ENCODE results near the gene EXOSC1.
"Not testable (repeated sequence)": the region's sequence is repeated elsewhere in the genome, so short reads cannot be mapped to it uniquely, and the experiment has no call there.

EXOSC1 gene

DNA sequence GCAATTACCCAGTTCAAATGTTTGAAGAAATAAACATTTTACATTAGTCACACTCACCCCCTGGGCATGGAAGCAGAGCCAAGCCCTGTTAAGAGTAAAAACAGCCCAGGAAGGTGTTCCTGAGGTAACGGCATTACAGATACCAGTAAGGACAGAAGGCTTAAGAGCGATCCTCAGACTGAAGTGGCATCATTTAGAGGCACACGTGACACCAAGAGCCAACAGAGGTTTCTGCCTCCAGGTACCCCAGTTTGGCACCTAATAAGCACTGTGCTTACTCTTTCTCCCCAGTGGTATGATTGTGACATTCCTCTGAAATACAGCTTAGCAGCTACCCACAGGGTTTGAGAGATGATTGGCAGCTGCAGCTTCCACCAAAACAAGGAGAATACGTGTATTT lies 35.3 kb upstream of the EXOSC1 start:
- H4K20me1 ChIP-seq (ENCODE audit: insufficient read depth) = peaks cover 4% of the 10 kb centered on the region; the same call in 1 of the 2 replicates
- H3K9ac ChIP-seq = no peak overlapping the region
- H3K4me3 ChIP-seq (IDR thresholded peaks at IDR 0.05; ENCODE audit: insufficient read depth, low read depth, low read length) = no peak overlapping the region
- peaks cover under 1% of the 10 kb centered on the region for H3K4me1 ChIP-seq (ENCODE audit: low read depth, poor library complexity, severe bottlenecking)
- peaks cover 16% of the 10 kb centered on the region; the same call in 1 of the 2 replicates for H3K79me2 ChIP-seq (ENCODE audit: insufficient read depth, low read depth)
- H3K36me3 ChIP-seq (ENCODE audit: insufficient read depth) = peaks cover under 1% of the 10 kb centered on the region; the same call in 1 of the 2 replicates
- H3K4me2 ChIP-seq = no peak overlapping the region
- no peak for TF ChIP-seq CTCF (conservative IDR thresholded peaks at IDR 0.05; ENCODE audit: low read depth, low read length)
- no peak overlapping the region for H2AFZ ChIP-seq (ENCODE audit: low read depth)
- H3K27me3 ChIP-seq (ENCODE audit: insufficient read depth, low read depth) = no peaks in the 10 kb centered on the region
- H3K27ac ChIP-seq = no peak overlapping the region

GRCh38 chr10:97479939-97480338 lies 34.1 kb upstream of the EXOSC1 start:
- Histone ChIP-seq H3K4me2 (no peak overlapping the region), H3K4me3 (IDR thresholded peaks at IDR 0.05; ENCODE audit: insufficient read depth, low read depth, low read length) (no peak overlapping the region), H4K20me1 (ENCODE audit: insufficient read depth) (no peaks in the 10 kb centered on the region), H2AFZ (ENCODE audit: low read depth) (no peak overlapping the region), H3K79me2 (ENCODE audit: insufficient read depth, low read depth) (peaks cover 5% of the 10 kb centered on the region; the same call in 1 of the 2 replicates), H3K4me1 (ENCODE audit: low read depth, poor library complexity, severe bottlenecking) (no peaks in the 10 kb centered on the region), H3K27me3 (ENCODE audit: insufficient read depth, low read depth) (no peaks in the 10 kb centered on the region), H3K27ac (no peak overlapping the region), H3K36me3 (ENCODE audit: insufficient read depth) (peaks cover 8% of the 10 kb centered on the region; the same call in 1 of the 2 replicates), H3K9ac (no peak overlapping the region)
- no peak for TF ChIP-seq CTCF (conservative IDR thresholded peaks at IDR 0.05; ENCODE audit: low read depth, low read length)

GRCh38 chr10:97479410-97479809 lies 33.6 kb upstream of the EXOSC1 start:
- H3K4me3 ChIP-seq (IDR thresholded peaks at IDR 0.05; ENCODE audit: insufficient read depth, low read depth, low read length); H3K27ac ChIP-seq; H3K36me3 ChIP-seq (ENCODE audit: insufficient read depth); H3K79me2 ChIP-seq (ENCODE audit: insufficient read depth, low read depth); H3K4me1 ChIP-seq (ENCODE audit: low read depth, poor library complexity, severe bottlenecking); H3K27me3 ChIP-seq (ENCODE audit: insufficient read depth, low read depth); H2AFZ ChIP-seq (ENCODE audit: low read depth); H4K20me1 ChIP-seq (ENCODE audit: insufficient read depth); H3K9ac ChIP-seq; H3K4me2 ChIP-seq: not testable (repeated sequence)

GRCh38 chr10:97475936-97476594 lies 30.3 kb upstream of the EXOSC1 start:
- Histone ChIP-seq H3K4me1 (ENCODE audit: low read depth, poor library complexity, severe bottlenecking) (no peaks in the 10 kb centered on the region), H4K20me1 (ENCODE audit: insufficient read depth) (no peaks in the 10 kb centered on the region), H2AFZ (ENCODE audit: low read depth) (no peak overlapping the region), H3K4me3 (IDR thresholded peaks at IDR 0.05; ENCODE audit: insufficient read depth, low read depth, low read length) (no peak overlapping the region), H3K36me3 (ENCODE audit: insufficient read depth) (peaks cover 8% of the 10 kb centered on the region; the same call in 1 of the 2 replicates), H3K9ac (no peak overlapping the region), H3K79me2 (ENCODE audit: insufficient read depth, low read depth) (no peaks in the 10 kb centered on the region), H3K27ac (no peak overlapping the region), H3K27me3 (ENCODE audit: insufficient read depth, low read depth) (no peaks in the 10 kb centered on the region), H3K4me2 (no peak overlapping the region)
- no peak for TF ChIP-seq CTCF (conservative IDR thresholded peaks at IDR 0.05; ENCODE audit: low read depth, low read length)

DNA sequence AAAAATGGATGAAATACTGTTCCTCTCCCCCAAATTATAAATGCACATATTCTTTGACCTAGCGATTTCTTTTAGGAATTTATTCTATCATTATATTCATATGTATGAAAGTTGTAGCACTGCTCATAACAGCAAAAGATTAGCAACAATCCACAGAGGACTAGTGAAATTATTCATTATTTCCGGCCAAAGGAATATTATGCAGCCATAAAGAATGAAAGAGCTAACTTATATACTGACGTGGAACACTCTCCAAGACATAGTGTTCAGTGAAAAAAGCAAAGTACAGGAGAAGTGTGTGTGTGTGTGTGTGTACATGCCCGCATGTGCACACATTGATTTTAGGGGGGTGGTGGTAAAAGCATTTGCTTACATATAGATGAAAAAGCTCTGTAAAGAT lies 29.1 kb upstream of the EXOSC1 start:
- no peak overlapping the region for H3K4me2 ChIP-seq
- H3K27ac ChIP-seq = no peak overlapping the region
- no peak overlapping the region for H3K9ac ChIP-seq
- H3K4me1 ChIP-seq (ENCODE audit: low read depth, poor library complexity, severe bottlenecking) = peaks cover 8% of the 10 kb centered on the region
- H3K36me3 ChIP-seq (ENCODE audit: insufficient read depth) = peaks cover 8% of the 10 kb centered on the region; the same call in 1 of the 2 replicates
- H3K27me3 ChIP-seq (ENCODE audit: insufficient read depth, low read depth) = no peaks in the 10 kb centered on the region
- no peak for TF ChIP-seq CTCF (conservative IDR thresholded peaks at IDR 0.05; ENCODE audit: low read depth, low read length)
- H3K79me2 ChIP-seq (ENCODE audit: insufficient read depth, low read depth) = no peaks in the 10 kb centered on the region
- no peak overlapping the region for H3K4me3 ChIP-seq (IDR thresholded peaks at IDR 0.05; ENCODE audit: insufficient read depth, low read depth, low read length)
- H4K20me1 ChIP-seq (ENCODE audit: insufficient read depth) = no peaks in the 10 kb centered on the region
- H2AFZ ChIP-seq (ENCODE audit: low read depth) = no peak overlapping the region

DNA sequence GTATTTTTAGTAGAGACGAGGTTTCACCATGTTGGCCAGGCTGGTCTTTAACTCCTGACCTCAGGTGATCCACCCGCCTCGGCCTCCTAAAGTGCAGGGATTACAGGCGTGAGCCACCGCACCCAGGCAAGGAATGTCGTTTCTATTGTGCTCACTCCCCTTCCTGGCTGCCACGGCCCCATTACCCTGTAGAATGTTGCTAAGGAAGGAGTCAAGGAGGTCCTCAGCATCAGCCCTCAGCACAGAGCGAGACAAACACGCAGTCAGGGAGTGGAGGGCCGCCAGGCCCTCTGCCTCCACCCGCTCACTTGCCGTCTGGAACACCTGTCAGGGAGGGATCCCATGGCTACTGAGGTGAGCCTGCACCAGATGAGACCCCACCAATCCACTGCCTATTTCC lies 23.0 kb upstream of the EXOSC1 start:
- H3K36me3 ChIP-seq (ENCODE audit: insufficient read depth); H3K27me3 ChIP-seq (ENCODE audit: insufficient read depth, low read depth); H4K20me1 ChIP-seq (ENCODE audit: insufficient read depth); H3K79me2 ChIP-seq (ENCODE audit: insufficient read depth, low read depth); H2AFZ ChIP-seq (ENCODE audit: low read depth); H3K9ac ChIP-seq; H3K4me3 ChIP-seq (IDR thresholded peaks at IDR 0.05; ENCODE audit: insufficient read depth, low read depth, low read length): not testable (repeated sequence)
- Histone ChIP-seq H3K4me2 (peak overlapping the region; percentile 37; the same call in 1 of the 2 replicates), H3K27ac (peak overlapping the region; percentile 44; the same call in 1 of the 2 replicates), H3K4me1 (ENCODE audit: low read depth, poor library complexity, severe bottlenecking) (peaks cover 70% of the 10 kb centered on the region)
